ENCODE data around the gene FAM221A. TPM values are rescaled to one million over a fixed set of nuclear protein-coding genes. Genes with fewer than 3 reads are reported as not detected.

FAM221A gene
- total and polyA plus RNA-seq, 9 donors: 3.4 to 17.2 (median 5.2) TPM

DNA sequence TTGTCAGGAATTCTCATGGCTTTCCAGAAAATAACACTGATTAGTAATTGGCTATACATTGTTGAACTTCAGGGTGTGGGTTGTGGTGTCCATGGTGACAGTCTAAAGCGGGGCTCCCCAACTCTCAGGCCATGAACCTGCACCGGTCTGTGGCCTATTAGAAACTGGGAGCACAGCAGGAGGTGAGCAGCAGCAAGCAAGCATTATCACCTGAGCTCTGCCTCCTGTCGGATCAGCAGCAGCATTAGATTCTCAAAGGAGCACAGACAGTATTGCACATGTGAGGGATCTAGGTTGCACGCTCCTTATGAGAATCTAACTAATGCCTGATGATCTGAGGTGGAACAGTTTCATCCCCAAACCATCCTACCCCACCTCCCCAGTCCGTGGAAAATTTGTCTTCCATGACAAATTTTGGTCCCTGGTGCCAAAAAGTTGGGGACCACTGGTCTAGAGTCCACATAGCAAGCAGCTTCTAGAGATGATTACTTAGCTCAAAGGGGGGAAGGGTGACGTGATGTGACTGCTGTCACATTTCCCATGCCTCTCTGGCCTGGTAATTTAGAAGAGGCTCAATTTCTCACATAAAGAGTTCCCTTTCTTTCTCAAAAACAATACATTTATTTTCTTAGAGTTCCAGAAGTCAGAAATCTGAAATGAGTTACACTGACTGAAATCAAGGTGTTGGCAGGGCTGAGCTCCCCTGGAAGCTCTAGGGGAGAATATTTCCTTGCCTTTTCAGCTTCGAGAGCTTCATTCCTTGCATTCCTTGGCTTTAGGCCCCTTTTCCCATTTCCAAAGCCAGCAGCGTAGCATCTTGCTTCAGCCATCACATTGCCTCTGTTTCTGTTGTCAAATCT is 17.6 kb upstream of the FAM221A start:
- Histone ChIP-seq H3K36me3 (no peaks in the 10 kb centered on the region), H3K27me3 (no peaks in the 10 kb centered on the region), H3K4me3 (no peak overlapping the region), H3K27ac (no peak overlapping the region), H3K4me1 (ENCODE audit: insufficient read depth) (no peaks in the 10 kb centered on the region), H3K9me3 (no peaks in the 10 kb centered on the region)
- 63 to 73% (median 70%) methylated on average over 8 of the region's 8 CpGs for WGBS, 3 donors
- TF ChIP-seq EP300 (IDR thresholded peaks at IDR 0.05): no peak
- TF ChIP-seq, protein P1, sequence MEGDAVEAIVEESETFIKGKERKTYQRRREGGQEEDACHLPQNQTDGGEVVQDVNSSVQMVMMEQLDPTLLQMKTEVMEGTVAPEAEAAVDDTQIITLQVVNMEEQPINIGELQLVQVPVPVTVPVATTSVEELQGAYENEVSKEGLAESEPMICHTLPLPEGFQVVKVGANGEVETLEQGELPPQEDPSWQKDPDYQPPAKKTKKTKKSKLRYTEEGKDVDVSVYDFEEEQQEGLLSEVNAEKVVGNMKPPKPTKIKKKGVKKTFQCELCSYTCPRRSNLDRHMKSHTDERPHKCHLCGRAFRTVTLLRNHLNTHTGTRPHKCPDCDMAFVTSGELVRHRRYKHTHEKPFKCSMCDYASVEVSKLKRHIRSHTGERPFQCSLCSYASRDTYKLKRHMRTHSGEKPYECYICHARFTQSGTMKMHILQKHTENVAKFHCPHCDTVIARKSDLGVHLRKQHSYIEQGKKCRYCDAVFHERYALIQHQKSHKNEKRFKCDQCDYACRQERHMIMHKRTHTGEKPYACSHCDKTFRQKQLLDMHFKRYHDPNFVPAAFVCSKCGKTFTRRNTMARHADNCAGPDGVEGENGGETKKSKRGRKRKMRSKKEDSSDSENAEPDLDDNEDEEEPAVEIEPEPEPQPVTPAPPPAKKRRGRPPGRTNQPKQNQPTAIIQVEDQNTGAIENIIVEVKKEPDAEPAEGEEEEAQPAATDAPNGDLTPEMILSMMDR (IDR thresholded peaks at IDR 0.05): no peak
- no peak for TF ChIP-seq POLR2A (IDR thresholded peaks at IDR 0.05)
- DNase-seq: no peak
- intact Hi-C loops (cut with DNase I): no loop called here

DNA sequence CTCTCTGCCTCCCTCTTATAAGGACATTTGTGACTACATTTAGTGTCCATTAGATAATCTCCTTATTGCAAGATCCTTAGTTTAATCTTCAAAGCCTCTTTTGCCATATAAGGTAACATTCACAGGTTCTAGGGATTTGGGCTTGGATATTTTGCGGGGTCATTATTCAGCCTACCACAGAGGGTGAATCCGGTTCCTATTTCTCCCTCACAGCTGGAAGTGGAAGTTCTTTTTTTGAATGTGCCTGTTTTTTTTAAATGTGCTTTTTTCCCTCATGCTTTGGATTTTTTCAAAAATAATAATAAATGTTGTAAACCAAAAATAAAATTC is 17.1 kb upstream of the FAM221A start:
- Histone ChIP-seq H3K9me3 (no peaks in the 10 kb centered on the region), H3K4me3 (no peak overlapping the region), H3K36me3 (no peaks in the 10 kb centered on the region), H3K27me3 (no peaks in the 10 kb centered on the region), H3K27ac (no peak overlapping the region), H3K4me1 (ENCODE audit: insufficient read depth) (no peaks in the 10 kb centered on the region)
- 72 to 75% (median 74%) methylated on average over 2 of the region's 2 CpGs for WGBS, 3 donors
- no peak for DNase-seq
- TF ChIP-seq EP300 (IDR thresholded peaks at IDR 0.05): no peak
- TF ChIP-seq POLR2A (IDR thresholded peaks at IDR 0.05): no peak
- TF ChIP-seq, protein P1 (IDR thresholded peaks at IDR 0.05): no peak
- intact Hi-C loops (cut with DNase I): no loop called here

DNA sequence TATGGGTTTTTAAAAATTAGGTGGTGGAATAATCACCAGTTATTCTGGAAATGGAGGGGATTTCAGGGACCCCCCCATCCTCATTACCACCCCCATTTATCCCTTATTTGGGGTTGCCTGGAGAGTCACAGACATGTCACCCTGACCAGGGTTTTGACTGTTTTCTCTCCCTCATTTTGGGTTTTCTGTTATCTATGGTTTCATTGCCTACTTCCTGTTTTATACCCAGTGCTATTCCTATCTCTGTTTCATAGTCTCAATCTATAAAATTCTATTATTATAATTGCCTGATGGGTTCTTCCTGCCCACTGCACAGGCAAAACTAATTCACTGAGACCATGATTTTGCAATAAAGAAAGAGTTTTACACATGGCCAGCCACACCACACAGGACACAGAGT is 15.9 kb upstream of the FAM221A start:
- Histone ChIP-seq H3K27me3 (no peaks in the 10 kb centered on the region), H3K4me1 (ENCODE audit: insufficient read depth) (no peaks in the 10 kb centered on the region), H3K9me3 (no peaks in the 10 kb centered on the region), H3K4me3 (no peak overlapping the region), H3K27ac (no peak overlapping the region), H3K36me3 (no peaks in the 10 kb centered on the region)
- intact Hi-C loops (cut with DNase I): no loop called here
- no peak for DNase-seq
- TF ChIP-seq POLR2A (IDR thresholded peaks at IDR 0.05) (no peak), EP300 (IDR thresholded peaks at IDR 0.05) (no peak)
- TF ChIP-seq, protein P1 (IDR thresholded peaks at IDR 0.05): no peak

DNA sequence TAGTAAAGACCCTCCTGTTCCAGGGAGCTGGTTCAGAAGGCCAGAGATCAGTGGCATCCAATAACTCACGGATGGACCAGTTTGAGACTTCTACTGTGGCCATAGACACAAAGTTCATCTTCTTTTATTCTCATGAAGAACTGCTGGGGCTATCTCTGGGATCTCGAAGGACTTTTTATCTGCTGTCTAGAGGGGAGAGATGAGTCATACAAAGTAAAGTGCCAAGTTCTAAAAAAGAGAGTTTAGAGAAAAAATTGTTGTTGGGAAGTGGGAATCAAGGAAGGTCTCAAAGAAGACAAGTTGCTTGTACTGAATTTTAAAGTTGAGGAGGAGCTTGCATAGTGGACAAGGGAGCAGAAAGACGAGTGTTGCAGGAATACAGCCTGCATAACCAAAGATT is 8.0 kb upstream of the FAM221A start:
- H3K4me1 ChIP-seq (ENCODE audit: insufficient read depth): no peaks in the 10 kb centered on the region
- TF ChIP-seq, protein P1 (IDR thresholded peaks at IDR 0.05): no peak
- TF ChIP-seq EP300 (IDR thresholded peaks at IDR 0.05): no peak
- TF ChIP-seq POLR2A (IDR thresholded peaks at IDR 0.05): no peak
- no peak overlapping the region for H3K4me3 ChIP-seq
- 74 to 78% (median 78%) methylated on average over 3 of the region's 3 CpGs for WGBS, 3 donors
- H3K27me3 ChIP-seq: no peaks in the 10 kb centered on the region
- no peak for DNase-seq
- no peaks in the 10 kb centered on the region for H3K36me3 ChIP-seq
- intact Hi-C loops (cut with DNase I): no loop called here
- no peaks in the 10 kb centered on the region for H3K9me3 ChIP-seq
- H3K27ac ChIP-seq: no peak overlapping the region

All from ovary (tissue), 9 donors.